Activated CD4-positive, alpha-beta T cell treated with anti-CD3 and anti-CD28 coated beads, Interleukin-2, amount 50 U/mL, for 4 hours (primary cell): ENCODE results near the gene TBC1D2B.

Experiments used
- DNase-seq, 2 experiments: peaks; one replicate each; pipeline ENCODE4 v3.0.0-alpha.2; 2020

Gene TBC1D2B

DNA sequence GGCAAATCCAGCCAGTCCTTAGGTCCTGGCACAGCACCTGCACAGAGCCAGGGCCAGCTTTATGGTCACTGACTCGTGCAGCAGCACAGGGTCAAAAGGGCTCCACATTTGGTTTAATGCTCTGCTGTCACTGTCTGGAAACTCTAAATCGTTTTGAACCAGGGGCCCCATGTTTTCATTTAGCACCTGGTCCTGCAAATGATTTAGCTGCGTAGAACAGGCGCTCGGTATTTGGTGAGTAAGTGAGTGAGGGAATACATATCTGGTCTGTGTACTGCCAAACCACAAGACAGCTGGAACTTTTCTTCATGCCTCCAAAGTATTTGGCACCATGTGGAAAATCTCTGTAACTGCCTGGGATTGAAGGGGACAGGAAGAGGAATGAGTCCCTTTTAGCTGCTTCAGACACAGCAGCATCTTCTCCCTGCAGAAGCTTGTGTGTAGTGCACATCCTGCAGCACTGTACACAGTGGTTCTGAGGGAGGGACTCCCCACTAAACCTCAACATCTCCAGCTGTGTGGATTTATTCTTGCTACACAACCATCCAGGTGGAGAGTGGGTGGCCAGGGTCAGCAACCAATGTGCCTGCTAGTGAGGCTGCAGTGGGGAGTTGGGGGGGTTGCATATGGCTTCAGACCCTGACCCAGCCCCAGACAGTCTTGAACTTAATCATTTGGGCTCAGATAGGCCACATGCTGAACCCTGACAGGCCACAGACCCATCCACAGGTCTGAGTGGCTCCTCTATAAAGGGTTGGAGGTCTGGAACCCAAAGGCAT, 15.9 kb upstream of the TBC1D2B start:
- DNase-seq = no peak

DNA sequence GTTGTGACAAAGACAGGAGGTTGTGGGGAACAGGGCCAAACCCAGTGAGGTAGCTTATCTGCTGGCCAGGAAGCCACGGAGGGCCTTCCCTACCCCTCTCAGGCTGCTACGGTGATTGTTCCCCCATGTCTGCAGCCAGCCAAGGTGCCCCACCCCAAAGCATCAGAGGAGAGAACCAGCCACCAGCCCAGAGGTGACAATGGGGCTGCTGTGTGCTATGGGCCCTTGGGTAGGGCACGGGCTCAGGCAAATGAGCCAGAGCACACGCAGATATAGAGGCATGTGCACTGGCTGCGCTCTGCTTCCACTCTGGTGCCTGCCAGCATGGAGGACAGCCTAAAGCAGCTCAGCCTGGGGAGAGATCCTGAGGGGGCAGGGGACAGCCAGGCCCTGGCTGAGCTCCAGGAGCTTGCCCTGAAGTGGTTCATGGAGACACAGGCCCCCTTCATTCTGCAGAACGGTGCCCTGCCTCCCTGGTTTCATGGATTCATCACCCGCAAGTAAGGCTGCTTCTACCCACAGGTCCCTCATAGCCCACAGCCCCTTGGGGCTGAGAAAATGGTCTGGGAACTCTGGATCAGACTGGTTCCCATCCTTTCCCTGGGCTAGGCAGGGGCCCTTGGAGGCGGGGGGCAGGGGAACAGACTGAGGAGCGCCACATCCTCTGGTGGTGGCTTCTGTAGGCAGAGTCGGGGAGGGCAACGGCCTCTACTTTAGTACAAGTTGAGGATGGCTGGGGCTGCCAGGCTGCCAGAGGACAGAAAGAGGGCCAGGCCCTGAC, 14.9 kb upstream of the TBC1D2B start, which contains the start of gene SH2D7:
Gene SH2D7 (plus strand): TSS at position 301 of the 781 bp plus-strand sequence. CDS start 24 bp downstream, at position 325.
- no peak for DNase-seq

DNA sequence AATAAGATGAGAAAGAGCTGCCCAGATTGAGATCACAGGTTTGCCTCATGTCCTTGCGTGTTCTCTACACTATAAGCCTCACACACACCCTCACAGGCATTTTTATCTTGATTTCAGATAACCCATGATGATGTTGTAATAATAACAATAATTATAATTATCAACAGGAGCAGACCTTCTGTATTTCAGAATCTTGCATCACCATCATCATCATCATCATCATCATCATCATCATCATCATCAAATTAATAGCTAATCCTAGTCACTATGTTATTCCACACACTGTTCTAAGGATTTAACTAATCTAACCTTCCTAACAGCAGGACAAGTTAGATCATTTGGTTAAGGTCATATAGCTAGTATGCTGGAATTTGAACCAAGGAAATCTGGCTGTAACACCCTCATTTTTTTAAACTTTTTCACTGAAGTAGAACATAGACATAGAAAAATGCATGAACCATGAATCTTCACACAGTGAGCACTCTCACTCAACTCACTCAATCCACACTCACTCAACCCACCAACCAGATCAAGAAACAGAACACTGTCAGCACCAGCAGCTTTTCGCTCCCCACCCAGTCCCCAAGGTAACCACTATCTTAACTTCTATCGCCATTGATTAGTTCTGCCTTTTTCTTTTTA, 13.0 kb upstream of the TBC1D2B start:
- DNase-seq = no peak

DNA sequence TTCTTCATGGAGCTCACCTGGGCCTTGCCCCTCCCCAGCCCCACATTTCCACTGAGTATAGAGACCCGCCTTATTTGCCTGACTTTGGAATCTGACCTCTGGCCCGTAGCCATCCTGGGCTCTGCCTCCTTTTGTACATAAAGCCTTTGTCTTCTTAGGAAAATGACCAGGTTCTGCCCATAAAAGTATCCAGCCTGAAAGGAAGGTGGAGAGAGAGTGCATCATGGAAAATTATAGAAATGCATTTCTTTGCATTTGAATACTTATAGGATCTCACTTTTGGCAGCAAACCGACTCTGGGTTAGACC, 11.2 kb upstream of the TBC1D2B start:
- DNase-seq = no peak

DNA sequence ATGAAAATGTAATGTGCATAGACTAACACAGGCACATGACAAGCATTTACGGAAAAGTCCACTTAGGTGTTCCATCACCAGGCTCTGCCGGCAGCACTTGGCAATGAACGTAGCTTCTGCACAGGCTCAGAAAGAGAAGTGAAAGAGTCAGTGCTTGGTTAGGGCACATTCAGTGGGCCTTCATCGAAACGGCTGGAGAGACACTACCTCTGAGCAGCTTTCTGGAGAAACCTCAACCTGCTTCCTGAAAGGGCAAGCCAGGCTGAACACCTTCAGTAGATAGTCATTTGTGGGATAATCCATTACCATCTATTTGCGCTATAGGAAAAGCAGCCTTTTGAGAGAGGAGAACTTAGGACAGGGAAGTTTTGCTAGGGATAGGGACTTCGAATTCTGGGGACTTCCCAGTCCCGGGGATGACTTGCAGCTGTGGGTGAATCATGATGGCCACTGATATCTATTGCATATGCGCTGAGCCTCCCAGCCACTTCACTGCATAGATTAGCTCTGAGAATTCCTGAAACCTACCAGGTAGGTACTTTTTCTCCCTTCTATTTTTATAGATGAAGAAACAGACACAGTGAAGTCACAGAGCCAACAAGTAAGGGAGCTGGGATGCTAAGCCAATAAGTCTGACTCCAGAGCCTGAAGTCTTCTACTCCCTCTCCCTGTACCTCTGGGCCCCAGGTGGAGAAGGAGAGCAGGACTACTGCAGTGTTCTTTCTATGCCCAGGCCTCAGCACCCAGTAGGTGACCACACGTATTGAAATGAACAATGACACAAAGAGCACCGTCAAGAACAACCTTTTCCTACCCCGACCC, 10.7 kb upstream of the TBC1D2B start:
- no peak for DNase-seq

DNA sequence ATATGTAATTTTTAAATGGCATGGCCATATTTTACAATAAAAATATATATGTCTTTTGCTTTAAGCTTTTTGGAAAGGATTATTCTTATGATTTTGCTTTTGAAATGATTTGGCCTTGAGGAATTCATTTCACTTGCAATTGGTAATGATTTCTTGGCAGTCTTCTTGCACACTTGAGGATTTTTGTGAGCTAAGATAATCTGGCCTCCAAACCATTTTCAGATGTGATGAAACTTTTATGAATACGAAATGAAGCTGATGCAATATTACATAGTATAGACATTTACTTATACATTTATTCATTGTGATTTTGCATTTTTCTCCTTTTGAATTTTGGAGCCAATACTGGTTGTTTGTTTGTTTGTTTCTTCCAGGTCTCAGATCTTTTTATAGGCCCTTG, 8.4 kb upstream of the TBC1D2B start:
- DNase-seq = no peak

DNA sequence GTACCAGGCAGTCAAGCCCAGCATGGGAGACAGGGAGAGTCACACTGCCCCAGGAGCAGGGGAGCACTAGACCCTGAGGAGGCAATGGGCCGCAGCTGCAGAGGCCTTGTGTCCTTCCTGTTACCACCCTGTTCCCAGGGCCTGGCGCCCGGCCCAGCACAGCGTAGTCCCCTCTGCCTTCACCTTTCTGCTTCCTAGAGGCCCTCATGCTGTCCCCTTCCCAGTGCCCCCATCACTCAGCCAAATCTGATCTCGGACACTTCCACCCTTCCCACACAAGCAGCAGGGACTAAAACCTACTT, 6.9 kb upstream of the TBC1D2B start:
- no peak for DNase-seq

DNA sequence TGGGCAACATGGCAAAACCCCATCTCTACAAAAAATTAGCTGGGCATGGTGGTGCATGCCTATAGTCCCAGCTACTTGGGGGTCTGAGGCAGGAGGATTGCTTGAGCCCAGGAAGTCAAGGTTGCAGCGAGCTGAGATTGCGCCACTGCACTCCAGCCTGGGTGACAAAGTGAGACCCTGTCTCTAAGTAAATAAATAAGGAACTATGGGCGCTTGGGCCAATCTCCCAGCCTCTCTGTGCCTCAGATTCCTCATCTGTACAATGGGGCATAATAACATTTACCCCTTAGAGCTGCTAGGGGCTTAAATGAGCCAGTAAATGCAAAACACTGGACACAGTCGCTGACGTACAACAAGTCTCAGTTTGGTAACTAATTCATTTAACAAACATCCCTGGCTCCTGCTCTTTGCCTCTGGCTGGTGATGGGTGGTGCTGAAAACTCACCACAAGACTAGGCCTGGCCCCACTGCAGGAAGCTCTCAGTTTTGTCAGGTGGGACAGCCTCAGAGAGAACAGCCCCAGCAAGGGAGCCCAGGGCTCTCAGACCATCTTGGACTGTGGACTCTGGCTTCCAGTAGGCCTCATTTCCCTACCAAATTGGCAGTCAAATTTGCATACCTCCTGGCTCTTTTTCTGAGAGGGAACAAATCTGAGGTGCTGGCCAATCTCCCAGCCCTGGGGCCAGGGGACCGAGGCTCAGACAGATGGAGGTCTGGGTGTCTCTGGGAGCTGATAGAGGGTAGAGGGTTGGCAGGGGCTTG, 6.4 kb upstream of the TBC1D2B start:
- DNase-seq = no peak

DNA sequence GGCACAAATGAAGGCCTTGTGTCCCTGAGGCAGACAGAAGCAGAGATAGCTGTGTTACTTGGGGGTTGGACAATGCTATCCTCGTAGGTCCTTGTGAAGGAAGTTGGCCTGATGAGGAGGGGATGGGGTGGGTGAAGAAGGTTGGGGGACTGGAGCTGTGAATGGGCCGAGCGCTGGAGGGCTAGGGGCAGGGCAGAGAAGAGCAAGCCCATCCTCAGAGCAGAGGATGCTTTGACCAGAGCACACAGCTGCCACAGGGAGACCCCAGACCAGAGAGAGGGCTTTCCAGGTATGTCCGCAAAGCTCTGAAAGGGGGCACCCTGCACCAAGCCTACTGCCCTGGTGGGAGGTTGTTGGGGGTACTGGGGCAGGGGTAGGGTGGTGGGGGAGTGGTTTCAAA, 5.7 kb upstream of the TBC1D2B start:
- no peak for DNase-seq

DNA sequence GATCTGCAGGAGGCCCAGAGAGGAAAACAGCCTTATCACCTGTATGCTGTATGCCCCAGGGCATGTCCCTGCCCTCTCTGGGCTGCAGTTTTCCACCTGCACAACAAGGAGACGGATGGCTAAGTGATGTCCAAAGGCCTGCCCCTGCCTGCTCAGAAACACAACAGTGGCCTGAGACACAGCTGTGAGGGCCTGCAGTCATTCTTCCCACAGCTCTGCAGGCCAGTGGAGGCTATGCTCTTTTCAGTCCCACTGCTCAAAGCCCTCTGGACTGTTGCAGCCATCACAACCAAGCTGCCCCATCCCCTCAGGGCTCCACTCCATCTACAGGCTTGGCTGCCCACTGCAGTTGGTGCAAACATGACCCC, 5.2 kb upstream of the TBC1D2B start:
- no peak for DNase-seq

DNA sequence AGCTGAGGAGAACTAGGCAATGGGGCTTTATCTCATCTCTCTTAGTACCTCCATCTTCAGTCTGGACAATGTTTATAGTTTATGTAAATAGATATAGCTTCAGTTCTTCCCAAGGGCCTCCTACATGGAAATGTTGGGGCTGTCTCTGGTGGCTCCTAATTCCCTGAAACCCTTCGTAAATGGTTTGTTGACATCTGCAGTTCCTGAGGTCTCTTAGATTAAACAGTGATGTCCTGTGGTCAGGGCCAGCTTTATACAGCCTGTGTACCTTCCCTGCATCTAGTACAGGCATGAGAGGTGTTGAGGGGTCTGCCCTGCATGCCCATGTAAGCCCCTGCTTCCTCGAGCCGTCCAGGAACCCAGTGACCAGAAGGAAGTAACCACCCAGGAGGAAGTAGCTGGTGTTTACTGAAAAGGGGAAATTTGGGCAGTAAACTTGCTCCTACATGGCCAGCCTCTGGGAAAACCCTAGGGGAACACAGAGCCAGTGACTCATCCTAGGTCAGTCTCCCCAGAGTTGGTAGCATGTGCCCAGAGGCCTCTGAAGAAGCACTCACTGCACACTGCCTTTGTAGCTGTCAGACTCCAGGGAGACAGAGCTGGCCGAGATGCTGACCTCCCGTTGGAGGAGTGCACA, 4.7 kb upstream of the TBC1D2B start:
- DNase-seq = no peak

DNA sequence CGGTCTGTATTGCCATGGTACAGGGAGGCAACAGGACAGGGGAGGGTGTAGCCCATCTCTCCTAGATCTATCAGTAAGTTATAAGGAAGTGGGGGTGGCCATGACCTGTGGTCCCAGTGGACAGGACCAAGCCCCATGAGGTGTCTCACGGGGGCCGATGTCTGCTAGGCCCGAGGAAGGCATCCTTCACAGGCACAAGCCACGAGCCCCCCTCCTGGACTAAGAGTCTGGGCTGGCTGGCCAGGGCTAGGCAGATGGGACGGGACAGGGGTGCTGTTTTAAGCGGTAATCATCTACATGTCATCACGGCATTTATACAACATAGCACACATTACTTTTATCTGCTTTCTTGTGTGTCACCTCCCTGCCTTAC, 2.6 kb upstream of the TBC1D2B start:
- no peak for DNase-seq

DNA sequence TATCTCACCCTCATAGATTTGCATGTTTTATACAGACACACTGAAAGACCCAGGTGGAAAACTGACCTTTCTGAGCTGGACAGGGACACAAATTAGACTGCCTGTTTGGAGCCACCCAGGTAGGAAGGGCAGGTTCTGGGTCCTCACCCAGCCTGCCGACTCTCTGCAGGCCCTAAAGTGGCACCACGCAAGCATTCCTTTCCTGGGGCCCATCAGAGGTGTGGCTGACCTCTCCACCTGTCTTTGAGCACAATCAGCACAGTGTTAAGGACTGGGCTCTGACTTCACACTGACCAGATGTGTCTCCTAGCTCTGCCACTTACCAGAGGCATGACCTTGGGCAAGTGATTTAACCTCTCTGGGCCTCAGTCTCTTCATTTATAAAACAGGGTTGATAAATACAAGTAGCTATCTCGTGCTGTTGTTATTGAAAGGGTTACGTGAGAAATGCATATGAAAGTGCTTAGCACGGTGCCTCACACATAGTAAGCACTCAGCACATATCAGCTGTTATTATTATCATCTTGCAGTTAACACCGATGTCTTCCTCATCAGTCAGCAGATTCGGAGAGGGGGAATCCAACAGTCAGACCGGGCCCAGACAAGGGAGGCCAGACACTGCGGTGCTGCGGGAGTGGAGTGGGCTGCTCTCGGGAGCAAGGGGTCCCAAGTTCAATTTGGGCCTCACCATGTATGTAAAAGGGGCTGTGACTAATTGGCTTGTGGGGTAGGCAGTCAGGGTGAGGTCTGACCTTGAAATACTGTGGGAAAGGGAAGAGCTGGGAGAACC, 2.0 kb upstream of the TBC1D2B start:
- DNase-seq = no peak

DNA sequence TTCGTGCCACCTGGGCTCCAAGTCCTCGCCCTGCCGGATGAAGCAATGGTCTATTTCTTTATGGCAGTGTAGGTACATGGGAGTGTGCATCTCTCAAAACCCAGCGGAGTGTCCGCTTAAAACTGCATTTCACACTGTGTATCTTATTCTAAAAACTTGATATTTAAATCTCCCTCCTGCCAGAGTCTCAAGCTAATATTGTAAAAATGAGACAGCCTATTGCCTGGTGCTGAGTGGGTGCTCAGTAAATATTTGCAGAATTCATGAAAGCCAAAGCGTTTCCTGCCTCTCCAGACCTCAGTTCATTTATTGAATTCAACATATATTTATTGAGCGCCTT, 330 bp upstream of the TBC1D2B start:
- no peak for DNase-seq

DNA sequence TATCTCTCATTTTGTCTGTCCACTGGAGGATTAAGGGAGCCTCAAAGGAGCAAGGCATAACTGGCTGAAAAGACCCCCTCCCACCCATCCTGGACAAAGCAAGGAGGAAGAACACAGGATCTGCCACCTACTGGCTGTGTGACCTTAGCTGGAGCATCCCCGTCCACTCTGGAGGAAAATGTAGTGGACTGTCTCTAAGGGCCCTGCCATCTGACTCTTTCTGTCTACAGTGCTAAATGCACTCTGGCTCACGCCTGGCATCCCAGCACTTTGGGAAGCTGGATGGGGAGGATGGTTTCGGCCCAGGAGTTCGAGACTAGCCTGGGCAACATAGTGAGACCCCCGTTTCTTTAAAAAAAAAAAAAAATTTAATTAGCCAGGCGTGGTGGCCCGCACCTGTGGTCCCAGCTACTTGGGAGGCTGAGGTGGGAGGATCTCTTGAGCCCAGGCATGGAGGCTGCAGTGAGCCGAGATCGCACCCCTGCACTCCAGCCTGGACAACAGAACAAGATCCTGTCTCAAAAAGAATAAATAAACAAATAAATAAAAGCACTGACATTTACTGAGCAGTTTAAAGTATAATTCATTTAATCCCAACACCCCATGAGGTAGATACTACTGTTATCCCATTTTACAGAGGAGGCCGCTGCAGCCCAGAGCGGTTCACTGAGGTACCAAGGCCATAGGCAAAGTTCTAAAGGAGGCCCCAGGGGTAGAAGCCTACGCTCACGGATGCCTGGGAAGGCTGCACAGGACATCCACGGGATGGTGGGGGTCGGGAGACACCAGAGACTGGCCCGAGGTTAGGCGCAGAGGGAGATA, 1.1 kb downstream of the TBC1D2B start:
- DNase-seq = no peak

DNA sequence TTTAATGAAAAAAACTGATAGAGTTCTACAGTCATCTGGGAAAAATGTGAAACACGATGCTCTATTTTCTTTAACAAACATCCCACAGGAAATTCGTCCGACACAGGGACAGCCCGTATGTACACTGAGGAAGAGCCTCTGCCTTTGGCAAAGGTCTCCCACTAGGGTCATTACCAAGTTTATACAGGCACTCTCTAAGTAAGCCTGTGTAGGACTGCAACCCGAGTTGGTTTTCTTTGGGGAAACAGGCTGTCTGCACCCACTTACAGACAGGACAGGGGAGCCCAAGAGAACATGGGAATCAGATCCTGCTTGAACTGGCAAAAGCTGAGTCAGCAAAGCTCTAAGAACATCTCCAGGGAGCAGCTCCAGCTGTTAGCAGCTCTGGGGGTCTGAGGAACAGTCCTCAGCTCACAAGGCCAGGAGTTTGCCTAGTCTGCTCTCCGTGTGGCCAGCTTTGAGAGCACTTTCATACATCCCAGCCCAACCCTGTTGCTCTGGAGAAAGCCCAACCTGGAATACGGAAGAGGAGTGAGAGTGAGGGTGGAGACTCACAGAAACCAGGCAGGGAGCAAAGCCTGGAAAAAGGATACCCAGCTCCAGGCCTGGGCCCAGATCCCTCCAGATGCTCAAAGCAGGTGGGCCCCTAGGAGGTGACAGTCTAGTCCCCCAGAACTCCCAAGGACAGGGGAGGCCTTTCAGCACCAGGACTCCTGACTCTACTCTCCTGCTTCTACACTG, 1.9 kb downstream of the TBC1D2B start:
- no peak for DNase-seq

DNA sequence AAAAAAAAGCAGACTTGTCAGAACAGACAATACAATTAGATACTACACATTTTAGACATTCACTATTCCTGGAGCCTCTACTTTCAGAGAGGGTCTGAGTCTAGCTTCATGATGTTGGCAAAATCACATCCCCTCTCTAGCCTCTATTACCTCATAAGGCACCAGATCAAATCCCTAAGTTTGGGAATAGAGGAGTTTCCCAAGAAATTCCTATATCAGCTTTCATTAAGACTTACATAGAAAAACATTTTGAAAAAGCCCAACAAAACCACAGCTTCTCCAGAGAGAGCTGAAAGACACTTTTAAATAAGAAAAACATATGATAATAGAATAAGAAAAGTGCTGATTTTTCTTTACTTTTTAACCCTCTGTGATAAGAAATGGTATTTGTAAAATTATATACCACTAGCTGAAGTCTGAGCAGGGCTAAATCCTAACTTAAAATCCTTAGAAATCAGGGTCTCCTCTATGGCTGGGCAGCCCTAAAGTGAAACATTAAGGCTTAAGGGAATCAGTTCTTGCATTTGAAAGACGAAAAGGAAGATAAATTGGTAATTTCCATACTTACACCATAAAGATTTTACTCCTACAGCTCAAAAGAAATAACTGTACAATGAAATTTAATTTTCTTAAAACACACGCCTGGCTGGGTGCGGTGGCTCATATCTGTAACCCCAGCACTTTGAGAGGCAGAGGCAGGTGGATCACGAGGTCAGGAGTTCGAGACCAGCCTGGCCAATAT, 4.3 kb downstream of the TBC1D2B start:
- no peak for DNase-seq

DNA sequence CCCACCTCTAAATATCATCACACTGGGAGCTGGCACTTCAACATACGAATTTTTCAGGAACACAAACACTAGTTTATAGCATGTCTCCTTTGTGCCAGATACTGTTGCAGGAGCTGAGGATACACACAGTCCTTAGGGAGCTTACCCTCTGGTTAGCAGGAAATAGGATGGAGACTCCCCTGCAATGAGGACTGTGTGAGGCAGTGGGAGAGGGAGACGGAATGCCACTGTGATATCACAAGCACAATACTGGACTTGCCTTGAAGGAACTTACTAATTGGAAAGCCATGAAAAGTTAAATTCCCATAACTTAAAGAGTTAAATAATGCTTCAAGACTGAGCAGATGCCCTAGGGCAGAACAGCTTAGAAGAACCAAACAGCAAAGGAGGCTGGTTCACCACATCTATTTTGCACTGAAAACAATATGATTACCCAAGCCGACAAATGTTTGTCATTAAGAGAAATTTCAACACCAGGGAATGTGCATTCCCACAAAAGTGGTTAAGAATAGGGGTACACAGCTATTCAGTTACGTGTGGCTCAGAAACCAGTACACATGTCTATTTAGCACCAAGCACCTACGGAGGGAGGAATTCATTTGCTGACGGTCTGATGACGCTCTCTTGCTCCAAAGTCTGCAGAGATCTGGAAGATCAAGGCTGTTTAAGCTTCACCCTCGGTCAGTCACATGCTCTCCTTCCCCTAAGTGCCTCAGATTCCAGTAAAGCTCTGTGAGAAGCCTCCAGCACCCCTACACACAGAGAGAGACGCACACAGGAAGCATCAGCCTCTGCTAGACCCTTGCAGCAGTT, 5.2 kb downstream of the TBC1D2B start:
- DNase-seq = peak; percentile 50 to 51
